Measurements from ENCODE around the gene UBE3D. TPM values are rescaled to one million over a fixed set of nuclear protein-coding genes. Genes with fewer than 3 reads are reported as not detected.

The UBE3D gene
- total RNA-seq, 1 experiment from 2014 or later: 11.0 TPM

GRCh38 chr6:82882363-82883023 is 183.1 kb downstream of the UBE3D start:
- Histone ChIP-seq H3K36me3 (ENCODE audit: control insufficient read depth, insufficient read depth, low read length) (no peaks in the 10 kb centered on the region), H3K4me3 (ENCODE audit: low read depth in 2 of 2, low read length in 2 of 2) (no peak overlapping the region), H3K4me1 (ENCODE audit: control insufficient read depth, insufficient read depth, low read length) (0 out of 2 replicates have a peak, but pooled peaks cover 4% of the 10 kb centered on the region), H3K9me3 (ENCODE audit: control insufficient read depth, insufficient read depth, low read depth, low read length) (no peaks in the 10 kb centered on the region), H3K27ac (ENCODE audit: low read length) (no peak overlapping the region), H3K27me3 (ENCODE audit: control insufficient read depth, insufficient read depth, low read length) (no peaks in the 10 kb centered on the region)
- DNase-seq (ENCODE audit: low read depth, low spot score) (no peak), ATAC-seq (no peak)
- in situ Hi-C loops (cut with HindIII; ENCODE audit: low pct_unique_long_range_greater_than_20kb, low sequenced_read_pairs) (no loop called here), intact Hi-C loops (cut with micrococcal nuclease; ENCODE audit: unreplicated experiment) (no loop called here)
- TF ChIP-seq SIN3A (IDR thresholded peaks at IDR 0.05; ENCODE audit: borderline replicate concordance, insufficient read depth, low read depth, low read length) (no peak), POLR2AphosphoS5 (IDR thresholded peaks at IDR 0.05; ENCODE audit: low read depth, low read length) (no peak), REST (IDR thresholded peaks at IDR 0.05; ENCODE audit: insufficient read depth in 1 of 2, low read depth in 2 of 2, low read length in 1 of 2) (no peak)
- no TSS peak for BruUV-seq (replicated peaks)
- ChIA-PET CTCF (no interaction called here), POLR2A (no interaction called here)

GRCh38 chr6:82881519-82881918 is 184.1 kb downstream of the UBE3D start:
- no TSS peak for BruUV-seq (replicated peaks)
- intact Hi-C loops (cut with micrococcal nuclease; ENCODE audit: unreplicated experiment): no loop called here
- ATAC-seq (no peak), DNase-seq (ENCODE audit: low read depth, low spot score) (no peak)
- Histone ChIP-seq H3K4me1 (ENCODE audit: control insufficient read depth, insufficient read depth, low read length) (peaks cover 4% of the 10 kb centered on the region; the same call in 1 of the 2 replicates), H3K36me3 (ENCODE audit: control insufficient read depth, insufficient read depth, low read length) (no peaks in the 10 kb centered on the region), H3K4me3 (ENCODE audit: low read depth in 2 of 2, low read length in 2 of 2) (no peak overlapping the region), H3K27ac (ENCODE audit: low read length) (no peak overlapping the region), H3K27me3 (ENCODE audit: control insufficient read depth, insufficient read depth, low read length) (no peaks in the 10 kb centered on the region), H3K9me3 (ENCODE audit: control insufficient read depth, insufficient read depth, low read depth, low read length) (no peaks in the 10 kb centered on the region)
- TF ChIP-seq, protein P1, sequence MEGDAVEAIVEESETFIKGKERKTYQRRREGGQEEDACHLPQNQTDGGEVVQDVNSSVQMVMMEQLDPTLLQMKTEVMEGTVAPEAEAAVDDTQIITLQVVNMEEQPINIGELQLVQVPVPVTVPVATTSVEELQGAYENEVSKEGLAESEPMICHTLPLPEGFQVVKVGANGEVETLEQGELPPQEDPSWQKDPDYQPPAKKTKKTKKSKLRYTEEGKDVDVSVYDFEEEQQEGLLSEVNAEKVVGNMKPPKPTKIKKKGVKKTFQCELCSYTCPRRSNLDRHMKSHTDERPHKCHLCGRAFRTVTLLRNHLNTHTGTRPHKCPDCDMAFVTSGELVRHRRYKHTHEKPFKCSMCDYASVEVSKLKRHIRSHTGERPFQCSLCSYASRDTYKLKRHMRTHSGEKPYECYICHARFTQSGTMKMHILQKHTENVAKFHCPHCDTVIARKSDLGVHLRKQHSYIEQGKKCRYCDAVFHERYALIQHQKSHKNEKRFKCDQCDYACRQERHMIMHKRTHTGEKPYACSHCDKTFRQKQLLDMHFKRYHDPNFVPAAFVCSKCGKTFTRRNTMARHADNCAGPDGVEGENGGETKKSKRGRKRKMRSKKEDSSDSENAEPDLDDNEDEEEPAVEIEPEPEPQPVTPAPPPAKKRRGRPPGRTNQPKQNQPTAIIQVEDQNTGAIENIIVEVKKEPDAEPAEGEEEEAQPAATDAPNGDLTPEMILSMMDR (IDR thresholded peaks at IDR 0.05): no peak
- no peak for TF ChIP-seq TCF7L2 (IDR thresholded peaks at IDR 0.05; ENCODE audit: low read depth, low read length)
- TF ChIP-seq REST (IDR thresholded peaks at IDR 0.05; ENCODE audit: insufficient read depth in 1 of 2, low read depth in 2 of 2, low read length in 1 of 2): no peak
- TF ChIP-seq SIN3A (IDR thresholded peaks at IDR 0.05; ENCODE audit: borderline replicate concordance, insufficient read depth, low read depth, low read length): no peak
- TF ChIP-seq POLR2AphosphoS5 (IDR thresholded peaks at IDR 0.05; ENCODE audit: low read depth, low read length): no peak
- POLR2A ChIA-PET: no interaction called here
- CTCF ChIA-PET: no interaction called here
- in situ Hi-C loops (cut with HindIII; ENCODE audit: low pct_unique_long_range_greater_than_20kb, low sequenced_read_pairs): no loop called here
